K562 (cell line): ENCODE data around the gene CXXC4.

Experiments
- BMI1 ChIP-seq: fragments of 150-350 bp; IDR thresholded peaks from 2 replicates; pipeline ENCODE4 v1.6.1; 2014; ENCODE audit warnings: low read length
- LEF1 ChIP-seq: fragments of 450-650 bp; IDR thresholded peaks from 2 replicates; pipeline ENCODE4 v1.6.1; 2016; ENCODE audit warnings: mild to moderate bottlenecking
- RCOR1 ChIP-seq, 2 experiments: IDR thresholded peaks; 2 replicates each; pipeline ENCODE4 v1.6.1; 2012; ENCODE audit warnings: low read depth in 2 of 2, low read length in 2 of 2, borderline replicate concordance in 1 of 2, improper control_type of control experiment in 1 of 2
- ZNF639 ChIP-seq, 2 experiments: fragments of 200-800 bp in 1 of 2; sonication (Bioruptor generic) in 1 of 2; sonication (generic) in 1 of 2; formaldehyde crosslinking in 1 of 2; IDR thresholded peaks in 1 of 2; conservative IDR thresholded peaks in 1 of 2; 2 replicates each; pipeline versions ENCODE4 v1.5.0 to v1.6.1; 2016 to 2020; ENCODE audit warnings: missing compliant biosample characterization in 1 of 2, missing genetic modification characterization in 1 of 2, missing genetic modification reagents in 1 of 2

GRCh38 chr4:104490770-104491480 lies 3.8 kb downstream of the CXXC4 start:
- TF ChIP-seq ZNF639 (CRISPR knock-in tag; conservative IDR thresholded peaks at IDR 0.05 in 1 of 2, IDR thresholded peaks at IDR 0.05 in 1 of 2): no peak
- peak in 1 of 2 experiments; percentile 52; a peak in 2 of 4 replicates for TF ChIP-seq RCOR1 (IDR thresholded peaks at IDR 0.05; ENCODE audit: borderline replicate concordance in 1 of 2, low read depth in 2 of 2, low read length in 2 of 2)
- no peak for TF ChIP-seq BMI1
- TF ChIP-seq LEF1: no peak
